GM23338 (cell line): ENCODE data around the gene SERPINB13.

Source experiments
- EZH2 ChIP-seq: fragments of 200-600 bp; sonication (generic); IDR thresholded peaks from one replicate; pipeline ENCODE4 v1.8.0; 2017; ENCODE audit warnings: antibody characterized with exemption, mild to moderate bottlenecking, low read depth; ENCODE audit not compliant: unreplicated experiment
- TF ChIP-seq, protein P1 (sequence below), 2 experiments: fragments of 200-600 bp in 1 of 2; sonication (generic) in 1 of 2; conservative IDR thresholded peaks; 2 replicates each; pipeline versions ENCODE4 v1.5.1 to v1.6.1; 2016 to 2017; ENCODE audit warnings: antibody characterized with exemption in 2 of 2, low read depth in 2 of 2, mild to moderate bottlenecking in 2 of 2, moderate library complexity in 1 of 2

DNA sequence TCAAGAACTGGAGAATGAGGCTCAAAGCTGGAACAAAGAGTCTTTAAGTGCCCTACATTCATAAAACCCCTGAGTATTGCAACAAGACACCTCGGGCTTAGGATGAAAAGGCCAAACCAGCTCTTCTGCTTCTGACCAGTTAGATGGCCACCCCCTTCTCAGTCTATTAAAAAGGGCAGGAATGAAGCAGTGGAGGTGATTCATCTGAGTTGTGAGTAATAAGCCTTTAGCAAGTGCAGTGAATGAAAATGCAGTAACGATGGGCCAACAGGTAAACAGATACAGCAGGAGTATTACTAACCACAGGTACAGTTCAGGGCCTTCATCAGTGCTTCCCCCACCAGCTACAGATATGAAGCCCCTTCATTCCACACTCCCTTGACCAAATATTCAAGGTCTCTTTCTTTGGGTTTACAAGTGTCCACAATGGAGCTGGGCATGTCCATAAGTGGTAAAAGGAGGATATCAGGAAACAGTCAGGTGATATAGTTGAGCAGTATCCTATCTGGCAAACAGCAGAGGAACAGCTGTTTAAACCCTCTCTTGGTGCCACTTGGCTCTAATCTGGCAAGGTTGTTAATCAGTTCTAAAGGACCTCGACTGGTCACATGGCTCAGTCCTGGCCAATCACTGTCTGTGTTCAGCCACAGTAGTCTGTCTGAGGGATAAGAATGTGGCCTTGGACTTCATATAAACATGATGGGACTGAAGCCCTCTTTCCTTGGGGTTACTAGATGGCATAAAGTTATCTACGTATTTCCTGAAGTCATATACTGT, 17.8 kb downstream of the SERPINB13 start:
- TF ChIP-seq, protein P1, sequence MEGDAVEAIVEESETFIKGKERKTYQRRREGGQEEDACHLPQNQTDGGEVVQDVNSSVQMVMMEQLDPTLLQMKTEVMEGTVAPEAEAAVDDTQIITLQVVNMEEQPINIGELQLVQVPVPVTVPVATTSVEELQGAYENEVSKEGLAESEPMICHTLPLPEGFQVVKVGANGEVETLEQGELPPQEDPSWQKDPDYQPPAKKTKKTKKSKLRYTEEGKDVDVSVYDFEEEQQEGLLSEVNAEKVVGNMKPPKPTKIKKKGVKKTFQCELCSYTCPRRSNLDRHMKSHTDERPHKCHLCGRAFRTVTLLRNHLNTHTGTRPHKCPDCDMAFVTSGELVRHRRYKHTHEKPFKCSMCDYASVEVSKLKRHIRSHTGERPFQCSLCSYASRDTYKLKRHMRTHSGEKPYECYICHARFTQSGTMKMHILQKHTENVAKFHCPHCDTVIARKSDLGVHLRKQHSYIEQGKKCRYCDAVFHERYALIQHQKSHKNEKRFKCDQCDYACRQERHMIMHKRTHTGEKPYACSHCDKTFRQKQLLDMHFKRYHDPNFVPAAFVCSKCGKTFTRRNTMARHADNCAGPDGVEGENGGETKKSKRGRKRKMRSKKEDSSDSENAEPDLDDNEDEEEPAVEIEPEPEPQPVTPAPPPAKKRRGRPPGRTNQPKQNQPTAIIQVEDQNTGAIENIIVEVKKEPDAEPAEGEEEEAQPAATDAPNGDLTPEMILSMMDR (conservative IDR thresholded peaks at IDR 0.05; ENCODE audit: low read depth in 2 of 2): no peak
- TF ChIP-seq EZH2: no peak
